CD4-positive, alpha-beta T cell treated with Interleukin-12 subunit alpha and Interleukin-12 subunit beta, for 1 hour (primary cell): ENCODE results near the gene PTGES2.
"Not testable (repeated sequence)": the region's sequence is repeated elsewhere in the genome, so short reads cannot be mapped to it uniquely, and the experiment has no call there.

Experiments used
- DNase-seq: peaks from one replicate; pipeline ENCODE4 v3.0.0-alpha.2; 2020

The PTGES2 gene

GRCh38 chr9:128084746-128085145 lies 42.8 kb downstream of the PTGES2 start:
- no peak for DNase-seq

GRCh38 chr9:128082151-128082550 lies 45.4 kb downstream of the PTGES2 start:
- no peak for DNase-seq

- no peak for DNase-seq
Measured at GRCh38 chr9:128081056-128081455, 46.5 kb downstream of the PTGES2 start.

- no peak for DNase-seq
Measured at GRCh38 chr9:128080206-128080605, 47.3 kb downstream of the PTGES2 start.

GRCh38 chr9:128078504-128079434 lies 48.8 kb downstream of the PTGES2 start:
- no peak for DNase-seq

GRCh38 chr9:128077847-128078503 lies 49.6 kb downstream of the PTGES2 start:
- no peak for DNase-seq

- no peak for DNase-seq
Measured at GRCh38 chr9:128073253-128073886, 54.2 kb downstream of the PTGES2 start.

GRCh38 chr9:128072144-128073021 lies 55.1 kb downstream of the PTGES2 start:
- peak; percentile 73 for DNase-seq

- DNase-seq: not testable (repeated sequence)
Measured at GRCh38 chr9:128071475-128071874, 56.1 kb downstream of the PTGES2 start.

- no peak for DNase-seq
Measured at GRCh38 chr9:128070874-128071273, 56.7 kb downstream of the PTGES2 start.
